Medulla oblongata (tissue), 1 donor: ENCODE measurements around the gene PPP1CB.

Experiments
- DNase-seq: peaks from one replicate; pipeline ENCODE4 v3.0.0-alpha.2; 2015; ENCODE audit errors: extremely low spot score

The PPP1CB gene

GRCh38 chr2:28745225-28745624, 6.4 kb upstream of the PPP1CB start:
- no peak for DNase-seq

DNA sequence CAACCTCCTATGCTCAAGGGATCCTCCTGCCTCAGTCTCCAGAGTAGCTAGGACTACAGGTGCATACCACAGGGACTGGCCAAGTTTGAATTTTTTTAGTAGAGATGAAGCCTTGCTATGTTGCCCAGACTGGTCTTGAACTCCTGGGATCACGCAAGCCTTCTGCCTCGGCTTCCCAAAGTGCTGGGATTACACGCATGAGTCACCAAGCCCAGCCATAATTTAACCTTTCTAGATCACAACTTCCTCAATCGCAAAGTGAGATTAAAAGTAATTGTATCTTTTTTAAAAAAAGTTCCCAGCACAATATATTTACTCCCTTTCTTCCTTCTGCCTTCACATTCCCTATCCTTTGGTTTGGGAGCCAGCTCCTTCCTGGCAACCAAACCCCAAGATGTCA, 5.8 kb upstream of the PPP1CB start:
- DNase-seq = no peak

- no peak for DNase-seq
These were observed 5.1 kb upstream of the PPP1CB start for GRCh38 chr2:28746429-28747111.

DNA sequence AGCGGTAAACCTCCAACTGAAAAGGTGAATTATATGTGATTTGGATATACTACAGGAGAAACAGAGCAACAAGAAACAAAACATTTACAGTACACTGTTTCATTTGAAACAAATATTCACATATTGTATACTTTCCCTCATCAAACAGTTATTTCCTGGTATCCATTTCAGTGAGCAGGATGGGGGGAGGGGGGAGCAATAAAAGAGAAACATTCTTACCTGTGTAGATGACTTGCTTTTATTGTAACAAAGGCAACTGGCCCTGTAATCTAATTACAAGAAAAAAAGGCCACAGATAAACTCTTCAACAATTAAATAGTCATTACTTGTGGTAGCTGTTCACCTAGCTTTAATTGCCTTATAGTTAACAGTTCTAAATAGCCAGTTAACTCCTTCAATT, 3.9 kb upstream of the PPP1CB start:
- no peak for DNase-seq

GRCh38 chr2:28748176-28748575, 3.5 kb upstream of the PPP1CB start:
- DNase-seq = no peak

GRCh38 chr2:28748941-28749340, 2.7 kb upstream of the PPP1CB start:
- no peak for DNase-seq

GRCh38 chr2:28749526-28749925, 2.1 kb upstream of the PPP1CB start:
- DNase-seq = no peak

- peak; percentile 57 for DNase-seq
These were observed 1.0 kb upstream of the PPP1CB start for GRCh38 chr2:28750316-28751251.

DNA sequence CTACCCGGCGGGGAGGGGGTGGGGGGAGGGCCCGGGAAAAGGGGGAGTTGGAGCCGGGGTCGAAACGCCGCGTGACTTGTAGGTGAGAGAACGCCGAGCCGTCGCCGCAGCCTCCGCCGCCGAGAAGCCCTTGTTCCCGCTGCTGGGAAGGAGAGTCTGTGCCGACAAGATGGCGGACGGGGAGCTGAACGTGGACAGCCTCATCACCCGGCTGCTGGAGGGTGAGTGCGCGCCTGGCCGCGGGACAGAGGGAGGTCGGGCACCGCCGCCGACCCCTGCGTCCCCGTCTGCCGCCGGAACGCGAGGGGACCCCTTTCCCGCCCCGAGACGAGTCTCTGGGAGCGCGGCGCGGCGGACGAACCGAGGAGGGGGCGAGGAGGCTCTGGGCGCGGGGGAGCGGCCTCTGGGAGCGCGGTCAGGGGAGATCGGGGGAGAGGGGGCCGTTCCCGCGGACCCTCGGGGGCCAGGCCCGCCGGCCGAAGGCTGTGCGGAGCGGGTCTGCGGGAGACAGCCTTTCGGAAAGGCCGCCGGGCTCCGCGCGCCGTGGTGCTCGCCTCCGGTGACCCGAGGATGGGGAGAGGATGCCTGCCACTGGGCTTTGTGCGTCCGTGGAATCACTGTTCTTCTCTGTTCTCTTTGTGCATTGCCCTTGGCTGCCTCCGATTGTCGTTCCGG, 463 bp downstream of the PPP1CB start:
- no peak for DNase-seq

DNA sequence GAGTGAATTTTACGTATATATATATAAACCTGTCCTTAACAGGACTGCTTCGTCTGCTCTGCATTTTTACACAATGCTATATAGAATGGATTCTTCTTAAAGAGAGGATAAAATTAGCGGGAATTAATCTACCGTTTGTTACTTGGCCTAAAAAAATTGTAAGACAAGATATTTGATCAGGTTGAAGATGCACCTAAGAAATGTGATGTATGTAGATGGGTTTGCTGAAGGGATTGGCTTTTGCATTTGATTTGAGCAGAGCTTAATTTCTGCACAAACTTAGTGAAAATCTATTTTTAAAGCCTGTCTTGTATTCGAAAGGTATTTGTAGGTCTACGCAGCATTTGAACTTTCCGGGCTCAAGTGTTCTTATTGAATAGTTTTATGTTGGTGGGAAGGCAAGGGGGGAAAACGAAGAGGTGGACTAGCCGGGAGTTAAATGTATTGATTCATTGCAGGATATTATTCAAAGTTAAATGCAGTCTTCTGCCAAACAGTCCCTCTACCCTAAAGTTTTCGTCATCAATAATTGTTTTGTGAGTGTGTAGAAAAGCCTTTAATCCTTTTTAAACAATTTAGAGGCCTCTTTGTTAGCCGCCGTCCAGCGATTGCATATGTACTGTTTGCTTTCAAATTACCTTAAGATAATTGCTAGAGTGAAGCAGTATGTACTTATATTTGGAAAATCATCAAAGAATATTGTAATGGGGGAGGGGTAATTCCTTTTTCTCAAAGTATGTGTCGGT, 1.2 kb downstream of the PPP1CB start:
- DNase-seq = peak; percentile 52

DNA sequence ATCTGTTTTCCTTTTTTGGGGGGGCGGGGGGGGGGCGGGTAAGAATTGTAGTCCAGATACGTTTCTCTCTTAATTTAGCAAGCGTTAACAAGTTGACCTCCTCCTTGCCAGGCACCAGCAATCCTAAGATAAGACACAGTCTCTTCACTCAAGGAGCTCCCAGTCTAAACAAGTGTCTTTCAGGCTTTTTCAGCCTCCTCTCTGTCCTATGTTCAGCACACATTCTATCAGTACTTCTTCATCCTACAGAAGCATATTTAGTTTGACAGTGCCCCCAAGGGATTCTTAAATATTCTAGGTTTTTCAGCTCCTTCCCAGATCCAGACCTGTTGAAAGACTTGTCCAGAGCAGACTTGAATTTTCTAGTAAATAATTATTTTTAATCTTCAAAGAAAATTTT, 2.7 kb downstream of the PPP1CB start:
- DNase-seq = no peak

GRCh38 chr2:28755421-28755820, 3.8 kb downstream of the PPP1CB start:
- DNase-seq = no peak

DNA sequence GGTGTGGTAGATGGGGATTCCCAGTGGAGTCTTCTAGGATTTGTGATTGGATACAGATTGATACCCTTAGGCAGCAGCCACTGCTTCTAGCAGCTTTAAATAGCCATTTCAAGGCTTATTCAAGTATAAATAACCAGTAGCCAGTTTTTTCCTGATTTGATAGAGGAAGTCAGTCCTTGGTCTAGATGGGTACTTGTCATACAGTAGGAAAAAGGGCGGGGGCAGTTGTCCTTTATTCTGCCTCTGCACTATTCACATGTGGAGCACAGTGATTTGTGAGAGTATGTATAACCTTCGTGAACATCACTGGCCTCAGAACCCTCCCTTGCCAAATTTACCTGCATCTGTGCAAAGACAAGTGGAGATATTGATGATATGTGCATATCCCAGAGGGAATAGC, 6.8 kb downstream of the PPP1CB start:
- no peak for DNase-seq

DNA sequence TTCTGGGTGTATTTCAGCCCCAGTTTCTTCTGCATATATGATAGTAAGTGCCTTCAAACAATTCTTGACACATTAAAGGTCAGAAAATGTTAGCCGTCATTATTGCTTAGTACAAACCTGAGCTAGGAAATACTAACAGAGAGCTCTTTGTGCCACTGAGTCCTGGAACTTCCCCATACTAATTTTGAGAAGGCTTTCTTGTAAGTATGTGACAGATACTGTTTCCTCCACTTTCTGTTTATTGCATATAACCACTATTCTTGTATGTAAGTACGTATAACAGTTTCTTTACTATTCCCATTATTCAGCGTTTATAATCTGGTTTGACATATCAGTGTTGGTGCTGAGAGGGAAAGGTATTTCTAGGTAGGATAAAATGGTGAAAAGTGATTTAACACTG, 9.8 kb downstream of the PPP1CB start:
- no peak for DNase-seq

DNA sequence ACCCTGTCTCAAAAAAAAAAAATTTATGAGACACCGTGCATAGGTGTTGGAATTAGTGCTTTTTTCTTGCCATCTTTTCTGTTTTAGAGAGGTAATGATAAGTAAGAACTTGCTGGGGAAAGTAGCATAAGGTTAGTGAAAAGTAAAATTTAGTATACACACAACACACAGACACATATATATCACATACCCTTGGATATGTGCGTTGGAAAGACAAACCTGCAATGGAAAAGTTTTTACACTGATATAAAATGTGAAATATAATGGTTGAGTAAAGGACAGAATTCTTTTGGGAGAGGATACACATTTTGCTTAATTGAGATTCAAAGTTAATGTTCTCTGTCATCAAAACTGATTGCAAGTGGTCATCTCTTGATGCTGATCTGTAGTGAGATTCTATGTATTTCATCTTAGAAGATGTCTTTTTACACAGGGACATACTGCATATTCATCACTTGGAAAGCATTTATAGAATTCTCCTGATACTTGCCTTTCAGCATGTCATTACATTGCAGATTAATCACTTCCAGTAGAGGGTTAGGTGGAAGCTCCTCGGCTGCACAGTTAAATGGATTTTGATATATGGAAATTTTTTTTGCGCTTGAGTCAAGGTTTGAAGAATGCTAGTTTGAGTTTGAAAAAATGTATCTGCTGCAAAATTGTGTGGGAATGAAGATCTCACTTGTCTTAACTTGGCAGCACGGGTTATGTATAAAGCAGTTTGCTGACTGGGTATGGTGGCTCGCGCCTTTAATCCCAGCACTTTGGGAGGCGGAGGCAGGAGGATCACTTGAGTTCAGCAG, 13.5 kb downstream of the PPP1CB start:
- DNase-seq = no peak

GRCh38 chr2:28766070-28766469, 14.4 kb downstream of the PPP1CB start:
- DNase-seq = no peak

DNA sequence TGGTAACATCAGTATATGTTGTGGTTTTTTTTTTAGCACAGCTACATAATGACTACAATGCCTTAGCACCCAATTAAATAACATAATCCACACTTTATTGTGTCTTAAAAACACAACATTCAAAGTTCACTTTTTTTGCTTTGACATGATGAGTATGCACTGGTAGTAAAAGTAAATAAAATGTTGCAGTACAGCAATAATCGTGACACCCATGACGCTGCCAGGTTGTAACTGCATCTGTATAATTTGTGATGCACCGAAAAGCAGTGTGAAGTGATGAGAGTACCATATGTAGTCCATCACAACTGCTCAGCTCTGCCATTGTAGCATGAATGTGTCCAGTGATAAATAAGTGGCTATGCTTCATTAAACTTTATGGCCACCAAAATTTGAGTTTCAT, 15.7 kb downstream of the PPP1CB start:
- DNase-seq = no peak

- DNase-seq = no peak
These were observed 16.8 kb downstream of the PPP1CB start for GRCh38 chr2:28768422-28768821.

GRCh38 chr2:28768952-28769351, 17.3 kb downstream of the PPP1CB start:
- no peak for DNase-seq

DNA sequence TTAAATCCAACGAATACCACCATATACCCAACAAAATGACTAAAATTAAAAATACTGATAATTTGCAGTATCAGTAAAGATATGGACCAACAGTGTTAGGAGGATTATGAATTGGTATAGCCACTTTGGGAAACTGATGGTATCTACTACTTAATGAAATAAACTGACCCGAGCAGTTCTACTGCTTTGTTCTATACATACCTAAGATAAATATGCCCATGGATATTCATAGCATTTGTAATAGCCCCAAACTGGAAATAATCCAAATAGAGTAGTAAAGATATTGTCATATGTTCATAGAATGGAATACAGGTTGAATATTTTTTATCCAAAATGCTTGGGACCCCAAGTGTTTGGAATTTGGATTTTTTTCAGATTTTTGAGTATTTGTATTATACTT, 20.7 kb downstream of the PPP1CB start:
- no peak for DNase-seq

DNA sequence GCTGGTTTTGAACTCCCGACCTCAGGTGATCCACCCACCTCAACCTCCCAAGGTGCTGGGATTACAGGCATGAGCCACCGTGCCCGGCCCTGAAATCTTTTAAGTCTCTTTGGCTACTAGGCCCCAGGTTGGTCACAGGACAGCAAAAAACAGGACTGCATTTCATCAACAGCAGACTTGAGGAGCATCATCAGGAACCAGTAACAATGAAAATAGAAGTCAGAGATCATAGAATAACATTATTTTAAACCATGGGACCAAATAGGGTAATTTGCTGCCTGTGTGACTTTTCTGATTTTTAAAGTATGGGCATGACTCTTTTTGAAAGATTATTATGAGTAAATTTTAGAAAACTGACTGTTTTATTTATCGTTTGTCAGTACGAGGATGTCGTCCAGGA, 24.8 kb downstream of the PPP1CB start:
- no peak for DNase-seq
